ENCODE measurements around the gene NRCAM.

Gene NRCAM

DNA sequence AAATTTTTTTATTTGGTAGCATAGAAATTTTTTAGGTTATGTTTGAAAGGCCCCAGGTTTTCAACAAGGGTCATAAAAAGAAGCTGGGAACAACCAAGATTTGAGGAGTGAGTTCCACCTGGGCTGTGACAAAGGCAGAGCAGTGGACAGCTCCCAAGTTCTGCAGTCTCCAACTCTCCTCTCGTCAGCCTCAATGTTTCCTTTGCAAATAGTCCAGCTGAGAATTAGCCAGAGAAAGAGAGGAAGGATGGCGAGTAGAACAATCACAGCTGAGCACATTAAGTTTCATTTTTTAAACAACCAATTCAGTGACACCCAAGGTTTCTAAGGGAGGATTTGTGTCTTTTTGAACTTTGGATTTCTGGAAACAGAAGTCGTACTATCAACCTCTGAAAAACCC lies 143.2 kb downstream of the NRCAM start:
- TF ChIP-seq GATA2 (IDR thresholded peaks at IDR 0.05; ENCODE audit: low read depth, low read length), result no peak
- TF ChIP-seq GATA3 (IDR thresholded peaks at IDR 0.05; ENCODE audit: low read depth, low read length), result no peak

DNA sequence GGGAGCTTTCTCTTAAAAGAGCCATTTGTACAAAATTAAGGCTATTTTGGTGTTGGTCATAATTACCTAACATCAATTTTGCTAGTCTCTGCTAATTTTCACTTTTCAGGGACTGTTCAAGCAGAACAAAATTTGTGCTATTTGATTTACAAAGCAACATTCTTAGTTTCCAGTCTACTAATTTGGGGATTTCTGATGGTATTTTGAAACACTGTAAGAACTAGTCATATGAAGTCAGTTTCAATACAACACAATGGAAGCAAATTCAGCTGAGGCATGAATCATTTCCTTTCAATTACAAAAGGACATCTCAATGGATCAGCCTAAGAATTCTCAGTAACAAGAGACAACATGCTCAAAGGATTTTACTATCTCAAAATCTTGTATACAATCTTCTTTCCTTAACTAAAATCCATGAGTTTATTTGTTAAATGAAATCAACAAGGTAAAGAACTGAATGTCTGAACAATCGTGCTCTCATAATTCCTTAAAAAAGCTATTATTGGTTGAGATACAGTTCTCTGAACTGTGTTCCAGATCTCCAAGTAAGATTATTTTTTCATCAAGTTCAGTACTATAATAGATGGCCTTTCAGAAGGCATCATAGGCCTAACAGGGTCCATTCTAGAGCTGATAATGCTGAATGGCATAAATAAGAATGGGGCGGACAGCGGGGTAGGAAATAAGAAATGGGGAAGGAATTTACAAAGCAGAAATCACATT lies 144.6 kb downstream of the NRCAM start:
- no peak for TF ChIP-seq GATA3 (IDR thresholded peaks at IDR 0.05; ENCODE audit: low read depth, low read length)

DNA sequence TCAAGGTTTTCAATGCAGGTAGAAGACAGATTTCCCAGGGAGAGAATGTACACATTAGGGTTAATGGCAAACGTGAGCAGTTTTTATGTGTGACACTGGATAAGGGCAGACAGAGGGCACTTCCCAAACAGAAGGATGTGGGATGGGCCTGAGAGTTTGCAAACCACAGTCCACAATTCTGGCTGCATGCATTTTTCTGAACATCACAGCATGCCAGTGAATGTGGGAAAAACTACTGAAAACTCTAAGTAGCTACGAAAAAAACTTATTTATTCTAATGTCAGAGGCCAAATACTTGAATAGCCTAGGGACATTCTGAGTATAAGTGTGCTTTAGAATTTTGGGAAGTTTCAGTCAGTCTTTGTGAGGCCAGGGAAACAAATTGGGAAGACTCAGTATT lies 145.9 kb downstream of the NRCAM start:
- TF ChIP-seq GATA3 (IDR thresholded peaks at IDR 0.05; ENCODE audit: low read depth, low read length) (no peak), GATA2 (IDR thresholded peaks at IDR 0.05; ENCODE audit: low read depth, low read length) (no peak)

DNA sequence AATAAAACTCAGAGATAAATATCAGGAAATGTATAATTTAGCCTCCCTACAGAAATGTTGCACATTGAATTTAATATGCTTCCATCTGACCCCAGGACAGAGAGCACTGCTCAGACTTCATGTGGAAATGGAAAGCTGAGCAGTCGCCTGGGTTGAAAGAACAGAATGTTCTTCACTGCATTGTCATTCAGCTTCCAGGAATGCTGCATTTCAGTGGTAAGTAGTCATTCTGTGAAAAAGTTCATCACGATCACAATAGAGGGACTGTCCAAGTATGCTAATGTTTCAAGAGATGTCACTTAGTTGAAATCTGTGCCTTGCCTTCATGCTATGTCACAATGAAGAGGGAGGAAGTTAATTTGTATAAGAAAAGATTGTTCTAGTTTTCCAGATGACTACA lies 147.3 kb downstream of the NRCAM start:
- TF ChIP-seq GATA2 (IDR thresholded peaks at IDR 0.05; ENCODE audit: low read depth, low read length) (no peak), GATA3 (IDR thresholded peaks at IDR 0.05; ENCODE audit: low read depth, low read length) (no peak)

DNA sequence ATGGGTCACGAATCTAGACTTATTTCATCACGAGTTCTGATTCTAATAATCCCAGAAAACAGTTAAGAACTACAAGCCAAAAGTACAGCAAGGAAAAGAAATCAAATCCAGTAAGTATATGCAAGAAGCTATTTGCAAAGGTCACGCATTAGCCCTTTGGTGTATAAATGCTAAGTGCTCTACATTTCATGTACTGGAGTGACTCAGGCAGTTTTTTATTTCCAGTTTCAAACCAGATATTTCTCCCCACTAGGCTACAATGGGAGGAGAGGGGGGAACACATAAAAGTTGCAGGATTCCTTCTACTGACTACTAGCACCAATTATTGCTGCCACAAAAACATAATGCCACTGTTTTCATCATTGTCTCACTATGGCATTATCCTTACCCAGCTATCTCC lies 148.0 kb downstream of the NRCAM start:
- TF ChIP-seq GATA3 (IDR thresholded peaks at IDR 0.05; ENCODE audit: low read depth, low read length), result no peak
- TF ChIP-seq GATA2 (IDR thresholded peaks at IDR 0.05; ENCODE audit: low read depth, low read length), result no peak

DNA sequence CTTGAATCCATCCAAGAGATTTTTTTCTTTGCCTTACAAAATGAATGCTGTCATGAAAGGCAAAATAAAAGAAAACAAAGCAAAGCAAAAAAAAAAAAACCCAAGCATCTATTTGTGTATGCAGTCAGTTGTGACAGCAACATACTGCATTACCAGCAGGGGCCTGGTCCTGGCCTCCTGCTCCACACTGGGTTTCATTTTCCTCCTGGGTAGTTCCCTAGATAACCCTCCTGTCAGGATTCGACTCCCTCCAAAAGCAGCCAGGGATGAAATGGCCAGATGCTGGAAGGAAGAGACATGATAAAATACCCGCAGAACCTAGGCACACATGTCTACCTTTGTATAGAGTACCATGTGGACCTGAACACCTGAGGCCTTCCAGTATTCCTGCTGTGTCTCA lies 148.6 kb downstream of the NRCAM start:
- TF ChIP-seq GATA3 (IDR thresholded peaks at IDR 0.05; ENCODE audit: low read depth, low read length) (no peak), GATA2 (IDR thresholded peaks at IDR 0.05; ENCODE audit: low read depth, low read length) (no peak)

DNA sequence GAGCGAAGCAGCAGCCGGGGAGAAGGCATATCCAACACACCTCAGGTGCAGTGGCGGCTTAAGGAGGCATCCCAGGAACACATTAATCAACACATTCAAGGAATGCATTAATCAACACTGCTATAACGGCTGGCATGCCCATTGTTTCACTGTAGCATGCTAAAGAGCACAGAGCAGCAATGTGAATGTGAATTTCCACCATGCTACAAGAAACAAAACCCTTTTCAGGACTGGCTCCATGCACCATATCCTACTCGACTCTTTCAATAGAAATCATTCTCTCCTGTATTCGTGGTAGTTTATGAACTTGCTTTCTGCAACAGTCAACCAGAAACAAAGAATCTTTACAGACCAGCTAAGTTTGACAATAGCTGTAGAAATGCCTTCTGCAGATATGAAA lies 149.0 kb downstream of the NRCAM start:
- TF ChIP-seq GATA3 (IDR thresholded peaks at IDR 0.05; ENCODE audit: low read depth, low read length), result no peak
- no peak for TF ChIP-seq GATA2 (IDR thresholded peaks at IDR 0.05; ENCODE audit: low read depth, low read length)

DNA sequence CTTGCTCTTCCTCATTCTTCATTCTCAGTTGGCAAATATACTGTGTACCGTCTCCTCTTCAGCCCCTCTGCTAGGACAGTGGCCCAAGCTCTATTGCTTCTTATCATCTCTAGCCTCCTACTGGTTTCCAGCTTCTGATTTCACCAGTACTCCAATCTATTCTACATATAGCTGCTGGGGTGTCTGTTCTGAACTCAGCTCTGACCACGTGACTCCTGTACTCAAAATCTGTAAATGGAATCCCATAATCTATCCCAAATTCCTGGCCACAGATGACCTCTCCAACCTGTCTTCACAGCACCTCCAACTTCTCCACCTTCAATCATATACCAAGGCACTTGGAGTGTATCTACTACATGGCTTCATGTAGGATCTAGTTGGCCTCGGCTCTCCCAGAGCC lies 152.9 kb downstream of the NRCAM start:
- TF ChIP-seq GATA3 (IDR thresholded peaks at IDR 0.05; ENCODE audit: low read depth, low read length) (no peak), GATA2 (IDR thresholded peaks at IDR 0.05; ENCODE audit: low read depth, low read length) (no peak)

DNA sequence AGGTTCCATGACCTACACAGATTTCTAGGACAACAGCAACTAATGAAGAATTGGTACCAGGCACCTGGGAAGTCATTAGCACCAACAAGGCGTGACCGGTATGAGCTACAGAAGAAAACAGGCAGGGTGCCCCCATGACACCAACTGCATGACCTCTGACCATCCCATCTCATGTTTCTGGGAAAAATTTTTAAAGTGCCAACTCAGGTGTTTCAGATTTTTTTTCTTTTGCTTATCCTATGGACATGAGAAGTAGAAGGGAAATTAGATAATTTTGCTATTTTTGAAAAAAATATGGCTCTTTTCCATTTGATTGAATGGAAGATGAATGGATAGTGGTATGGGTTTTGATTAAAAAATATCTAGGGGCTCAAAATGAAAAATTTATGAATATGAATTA lies 154.8 kb downstream of the NRCAM start:
- TF ChIP-seq GATA3 (IDR thresholded peaks at IDR 0.05; ENCODE audit: low read depth, low read length) (no peak), GATA2 (IDR thresholded peaks at IDR 0.05; ENCODE audit: low read depth, low read length) (no peak)

DNA sequence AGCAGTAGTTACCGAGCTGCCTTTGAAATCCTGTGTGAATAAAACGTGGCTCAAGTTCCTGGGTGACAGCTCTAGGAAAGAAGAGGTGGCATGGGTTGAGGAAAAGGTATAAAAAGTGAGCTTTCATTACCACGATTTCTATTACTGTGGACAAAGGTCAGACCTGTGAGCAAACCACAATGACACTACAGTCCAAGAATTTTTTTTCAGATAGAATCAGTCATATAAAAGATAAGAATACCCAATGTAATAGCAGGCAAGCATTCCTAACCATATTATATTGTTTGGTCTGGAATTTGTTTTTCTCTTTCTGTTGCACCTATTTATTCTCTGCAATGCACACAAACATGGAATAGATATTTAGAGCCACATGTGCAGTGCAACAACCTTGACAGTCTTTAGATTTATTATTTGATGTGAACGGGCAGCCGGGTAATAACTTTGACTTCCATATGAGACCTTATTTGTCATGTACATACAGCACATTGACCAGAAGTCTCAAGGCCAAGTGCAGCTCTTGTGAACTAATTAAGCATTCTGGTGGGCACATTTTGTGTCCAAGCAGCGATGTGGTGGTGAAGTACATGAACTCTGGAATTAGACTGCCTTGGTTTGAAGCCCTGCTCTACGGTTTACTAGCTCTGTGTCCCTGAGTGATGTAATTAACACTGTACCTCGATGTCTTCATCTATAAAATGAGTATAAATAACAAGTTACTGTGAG lies 156.8 kb downstream of the NRCAM start:
- peak; percentile 40; the same call in 1 of the 2 replicates for TF ChIP-seq GATA3 (IDR thresholded peaks at IDR 0.05; ENCODE audit: low read depth, low read length)
- no peak for TF ChIP-seq GATA2 (IDR thresholded peaks at IDR 0.05; ENCODE audit: low read depth, low read length)

DNA sequence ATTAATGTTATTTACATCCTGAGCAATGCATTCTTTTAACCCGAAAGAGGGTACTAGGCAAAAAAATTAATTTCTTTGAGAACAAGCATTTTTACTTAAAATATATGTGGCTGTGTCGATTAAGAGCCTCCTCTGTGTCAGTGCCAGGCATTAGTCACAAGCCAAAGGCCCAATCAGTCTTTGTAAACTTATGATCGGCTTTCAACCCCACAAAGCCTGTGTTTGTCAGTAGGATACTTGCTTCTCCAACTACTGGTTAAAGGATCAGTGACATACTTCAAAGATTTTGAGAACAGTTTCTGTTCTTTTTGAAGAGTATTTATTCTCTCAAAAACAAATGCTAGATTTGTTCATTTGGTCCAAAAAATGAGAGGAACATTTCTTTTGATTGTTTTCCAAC lies 159.3 kb downstream of the NRCAM start:
- TF ChIP-seq GATA3 (IDR thresholded peaks at IDR 0.05; ENCODE audit: low read depth, low read length) (no peak), GATA2 (IDR thresholded peaks at IDR 0.05; ENCODE audit: low read depth, low read length) (no peak)

DNA sequence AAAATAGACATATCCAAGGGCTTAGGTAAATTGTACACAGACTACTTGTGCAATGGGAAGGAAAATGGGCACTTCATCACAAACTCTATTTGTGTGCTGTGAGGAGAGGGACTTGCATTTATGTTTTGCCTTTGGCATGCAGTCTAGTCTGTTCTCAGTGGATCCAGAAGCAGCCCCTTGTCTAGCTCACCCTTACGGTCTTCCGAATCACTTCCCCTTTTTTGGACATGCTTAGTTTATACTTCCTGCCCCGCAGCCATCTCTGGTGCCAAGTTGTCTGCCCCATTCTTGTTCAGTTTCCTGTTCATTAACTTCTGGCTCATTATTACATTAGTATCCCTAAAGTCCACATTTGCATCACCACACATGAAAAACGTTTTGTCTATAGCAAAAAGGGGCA lies 161.6 kb downstream of the NRCAM start:
- no peak for TF ChIP-seq GATA3 (IDR thresholded peaks at IDR 0.05; ENCODE audit: low read depth, low read length)
- no peak for TF ChIP-seq GATA2 (IDR thresholded peaks at IDR 0.05; ENCODE audit: low read depth, low read length)

DNA sequence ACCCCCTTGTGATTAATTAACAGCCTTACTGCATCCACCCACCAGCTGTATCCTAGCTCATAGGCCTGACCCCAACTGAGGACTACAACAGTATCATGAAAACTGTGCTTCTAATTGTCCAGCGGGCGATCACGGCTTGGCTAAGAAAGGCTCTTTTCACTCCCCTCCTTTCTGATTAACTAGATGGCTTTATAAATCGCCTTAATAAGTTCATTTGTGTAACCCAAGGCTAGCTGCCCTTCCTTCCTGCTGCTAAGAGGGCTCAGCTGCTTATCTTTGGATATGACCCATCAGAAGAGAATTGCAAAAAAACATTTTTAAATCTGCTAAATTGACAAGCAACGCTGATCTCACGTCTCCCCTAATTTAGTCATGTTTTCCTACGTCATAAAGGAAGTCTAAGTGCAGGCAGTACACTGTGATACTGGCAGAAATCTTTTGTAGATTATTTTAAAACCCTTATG lies 163.1 kb downstream of the NRCAM start:
- TF ChIP-seq GATA2 (IDR thresholded peaks at IDR 0.05; ENCODE audit: low read depth, low read length), result no peak
- TF ChIP-seq GATA3 (IDR thresholded peaks at IDR 0.05; ENCODE audit: low read depth, low read length), result no peak

DNA sequence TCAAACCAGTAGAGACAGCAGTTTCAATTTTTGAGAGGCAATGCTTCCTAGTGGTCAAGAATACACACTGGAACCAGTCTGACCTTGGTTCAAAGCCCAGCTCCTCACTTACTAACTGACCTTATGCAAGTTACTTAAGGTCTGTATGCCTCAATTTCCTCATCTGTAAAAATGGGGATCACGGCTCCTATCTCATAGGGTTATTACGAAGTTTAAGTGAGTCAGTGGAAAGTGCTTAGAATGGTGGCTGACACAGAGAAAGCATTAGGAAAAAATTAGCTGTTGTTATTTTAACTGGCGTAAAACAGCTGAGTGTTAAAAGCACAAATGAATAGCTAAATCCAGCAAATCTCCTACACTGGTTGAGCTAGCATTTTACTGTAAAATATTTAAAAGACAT lies 163.7 kb downstream of the NRCAM start:
- no peak for TF ChIP-seq GATA3 (IDR thresholded peaks at IDR 0.05; ENCODE audit: low read depth, low read length)
- no peak for TF ChIP-seq GATA2 (IDR thresholded peaks at IDR 0.05; ENCODE audit: low read depth, low read length)

DNA sequence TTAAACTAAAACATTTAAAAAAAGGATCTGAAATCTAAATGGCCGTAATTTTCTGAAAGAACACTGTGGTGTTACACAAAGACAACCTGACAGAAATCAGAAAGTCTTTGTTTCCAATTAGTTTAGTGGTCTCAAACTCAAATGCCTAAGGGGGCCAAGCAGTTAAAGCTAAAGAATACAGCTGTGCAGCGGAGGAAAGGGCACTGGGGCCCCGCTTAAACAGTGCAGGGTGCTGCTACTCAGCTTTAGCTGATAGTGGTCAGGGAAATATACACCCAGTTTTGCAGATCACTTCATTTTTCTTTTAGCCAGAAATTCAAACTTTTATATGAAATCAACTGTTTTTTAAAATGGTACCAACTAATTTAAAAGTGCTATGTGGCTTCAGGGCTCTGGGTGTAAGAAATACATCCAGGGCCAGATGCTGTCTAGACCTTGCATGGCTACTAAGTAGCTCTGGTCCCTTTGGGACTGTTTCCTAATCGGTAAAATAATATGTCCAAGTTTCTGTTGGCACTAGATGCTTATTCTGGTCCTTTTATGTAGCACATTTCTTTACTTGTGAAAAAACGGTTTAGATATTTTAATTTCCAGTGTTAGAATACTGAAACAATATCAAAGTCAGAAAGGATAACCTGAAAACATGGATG lies 164.3 kb downstream of the NRCAM start:
- no peak for TF ChIP-seq GATA3 (IDR thresholded peaks at IDR 0.05; ENCODE audit: low read depth, low read length)
- TF ChIP-seq GATA2 (IDR thresholded peaks at IDR 0.05; ENCODE audit: low read depth, low read length), result peak; percentile 43; the same call in 1 of the 2 replicates
